Measurements from ENCODE around the gene QRFP.
A peak's percentile ranks its signal among the peaks of the same experiment; 100 is the strongest.

QRFP gene

GRCh38 chr9:130897848-130898551 is 1.4 kb upstream of the QRFP start:
- H2AK5ac ChIP-seq (ENCODE audit: low read depth, low read length): peak overlapping the region; percentile 63
- H3K9me3 ChIP-seq (replicated peaks in 1 of 2; ENCODE audit: control insufficient read depth in 2 of 2, insufficient read depth in 1 of 2, low read depth in 1 of 2, low read length in 2 of 2): no peaks in the 10 kb centered on the region
- peaks cover 5 to 14% of the 10 kb centered on the region in 2 donors for H3K36me3 ChIP-seq (replicated peaks in 1 of 2; ENCODE audit: control insufficient read depth in 2 of 2, insufficient read depth in 2 of 2, low read length in 2 of 2)
- H3K79me1 ChIP-seq (ENCODE audit: low read depth, low read length): peaks cover 2% of the 10 kb centered on the region
- no peak overlapping the region for H2BK120ac ChIP-seq (ENCODE audit: low read depth, low read length)
- H2BK5ac ChIP-seq (ENCODE audit: low read length): no peak overlapping the region
- no peak overlapping the region for H3K9ac ChIP-seq (ENCODE audit: low read depth, low read length, poor library complexity)
- H2BK12ac ChIP-seq (ENCODE audit: low read length): peak overlapping the region; percentile 16
- peak overlapping the region; percentile 64 for H3K18ac ChIP-seq (ENCODE audit: low read length)
- WGBS, 2 donors (ENCODE audit: extremely low coverage in 2 of 2, insufficient read length in 2 of 2, insufficient replicate concordance in 1 of 2): no CpG with 5 or more reads among the region's 29 CpGs
- H3K14ac ChIP-seq (ENCODE audit: low read length): peak overlapping the region; percentile 94
- H3K27me3 ChIP-seq (ENCODE audit: control insufficient read depth in 3 of 3, insufficient read depth in 3 of 3, low read depth in 1 of 3, low read length in 3 of 3): peaks cover 0 to 33% (median 0%) of the 10 kb centered on the region in 3 experiments
- H3K4me1 ChIP-seq (ENCODE audit: control insufficient read depth in 2 of 2, insufficient read depth in 1 of 2, low read depth in 1 of 2, low read length in 2 of 2): peaks cover 7 to 8% of the 10 kb centered on the region in 2 donors
- no peak for DNase-seq (ENCODE audit: low spot score)
- H2BK15ac ChIP-seq (ENCODE audit: low read length): no peak overlapping the region
- H3K4me2 ChIP-seq (ENCODE audit: insufficient read depth, low read length, poor library complexity, severe bottlenecking): no peak overlapping the region
- no peak overlapping the region for H3K27ac ChIP-seq (replicated peaks; ENCODE audit: low read length)
- no peak overlapping the region for H2AFZ ChIP-seq (ENCODE audit: low read length)
- H4K8ac ChIP-seq (ENCODE audit: low read depth, low read length): peak overlapping the region; percentile 43
- H4K91ac ChIP-seq (ENCODE audit: low read depth, low read length, poor library complexity): no peak overlapping the region
- no peak overlapping the region for H3K4ac ChIP-seq (ENCODE audit: low read length)
- no peak overlapping the region for H3K4me3 ChIP-seq (ENCODE audit: low read length in 2 of 2)
- H3K23ac ChIP-seq (ENCODE audit: low read depth, low read length, poor library complexity): peak overlapping the region; percentile 97

GRCh38 chr9:130897105-130897751 is 616 bp upstream of the QRFP start:
- no peaks in the 10 kb centered on the region for H3K9me3 ChIP-seq (replicated peaks in 1 of 2; ENCODE audit: control insufficient read depth in 2 of 2, insufficient read depth in 1 of 2, low read depth in 1 of 2, low read length in 2 of 2)
- peak overlapping the region; percentile 97 for H3K23ac ChIP-seq (ENCODE audit: low read depth, low read length, poor library complexity)
- peaks cover 2% of the 10 kb centered on the region for H3K79me1 ChIP-seq (ENCODE audit: low read depth, low read length)
- no peak overlapping the region for H2BK15ac ChIP-seq (ENCODE audit: low read length)
- H4K91ac ChIP-seq (ENCODE audit: low read depth, low read length, poor library complexity): no peak overlapping the region
- H2BK5ac ChIP-seq (ENCODE audit: low read length): no peak overlapping the region
- no peak overlapping the region for H3K4me3 ChIP-seq (ENCODE audit: low read length in 2 of 2)
- no peak for DNase-seq (ENCODE audit: low spot score)
- peak overlapping the region; percentile 57 for H3K18ac ChIP-seq (ENCODE audit: low read length)
- H2AFZ ChIP-seq (ENCODE audit: low read length): no peak overlapping the region
- H4K8ac ChIP-seq (ENCODE audit: low read depth, low read length): no peak overlapping the region
- H3K9ac ChIP-seq (ENCODE audit: low read depth, low read length, poor library complexity): no peak overlapping the region
- no peak overlapping the region for H3K4ac ChIP-seq (ENCODE audit: low read length)
- H2AK5ac ChIP-seq (ENCODE audit: low read depth, low read length): peak overlapping the region; percentile 70
- H3K36me3 ChIP-seq (replicated peaks in 1 of 2; ENCODE audit: control insufficient read depth in 2 of 2, insufficient read depth in 2 of 2, low read length in 2 of 2): peaks cover 5 to 21% of the 10 kb centered on the region in 2 donors
- H3K4me1 ChIP-seq (ENCODE audit: control insufficient read depth in 2 of 2, insufficient read depth in 1 of 2, low read depth in 1 of 2, low read length in 2 of 2): peaks cover 8 to 10% of the 10 kb centered on the region in 2 donors
- H3K14ac ChIP-seq (ENCODE audit: low read length): no peak overlapping the region
- no peak overlapping the region for H2BK12ac ChIP-seq (ENCODE audit: low read length)
- H3K27me3 ChIP-seq (ENCODE audit: control insufficient read depth in 3 of 3, insufficient read depth in 3 of 3, low read depth in 1 of 3, low read length in 3 of 3): peaks cover 0 to 25% (median 0%) of the 10 kb centered on the region in 3 experiments
- no CpG with 5 or more reads among the region's 16 CpGs for WGBS, 2 donors (ENCODE audit: extremely low coverage in 2 of 2, insufficient read length in 2 of 2, insufficient replicate concordance in 1 of 2)
- H3K4me2 ChIP-seq (ENCODE audit: insufficient read depth, low read length, poor library complexity, severe bottlenecking): no peak overlapping the region
- H3K27ac ChIP-seq (replicated peaks; ENCODE audit: low read length): no peak overlapping the region
- no peak overlapping the region for H2BK120ac ChIP-seq (ENCODE audit: low read depth, low read length)

GRCh38 chr9:130895481-130896232 is 955 bp downstream of the QRFP start:
- no peak for DNase-seq (ENCODE audit: low spot score)
- Histone ChIP-seq H3K14ac (ENCODE audit: low read length) (peak overlapping the region; percentile 94), H2AK5ac (ENCODE audit: low read depth, low read length) (peak overlapping the region; percentile 91), H4K91ac (ENCODE audit: low read depth, low read length, poor library complexity) (no peak overlapping the region), H3K27me3 (ENCODE audit: control insufficient read depth in 3 of 3, insufficient read depth in 3 of 3, low read depth in 1 of 3, low read length in 3 of 3) (peaks cover 0 to 11% (median 0%) of the 10 kb centered on the region in 3 experiments), H3K27ac (replicated peaks; ENCODE audit: low read length) (no peak overlapping the region), H2BK12ac (ENCODE audit: low read length) (no peak overlapping the region), H3K79me1 (ENCODE audit: low read depth, low read length) (peaks cover 4% of the 10 kb centered on the region), H3K4ac (ENCODE audit: low read length) (no peak overlapping the region), H2BK15ac (ENCODE audit: low read length) (peak overlapping the region; percentile 69), H3K9me3 (replicated peaks in 1 of 2; ENCODE audit: control insufficient read depth in 2 of 2, insufficient read depth in 1 of 2, low read depth in 1 of 2, low read length in 2 of 2) (no peaks in the 10 kb centered on the region), H3K4me2 (ENCODE audit: insufficient read depth, low read length, poor library complexity, severe bottlenecking) (no peak overlapping the region), H3K4me3 (ENCODE audit: low read length in 2 of 2) (peak overlapping the region in 1 of 2 donors; percentile 22), H3K23ac (ENCODE audit: low read depth, low read length, poor library complexity) (peak overlapping the region; percentile 97), H2BK5ac (ENCODE audit: low read length) (no peak overlapping the region), H3K9ac (ENCODE audit: low read depth, low read length, poor library complexity) (peak overlapping the region; percentile 78), H3K4me1 (ENCODE audit: control insufficient read depth in 2 of 2, insufficient read depth in 1 of 2, low read depth in 1 of 2, low read length in 2 of 2) (peaks cover 14 to 21% of the 10 kb centered on the region in 2 donors), H4K8ac (ENCODE audit: low read depth, low read length) (no peak overlapping the region), H2AFZ (ENCODE audit: low read length) (no peak overlapping the region), H3K18ac (ENCODE audit: low read length) (peak overlapping the region; percentile 65), H3K36me3 (replicated peaks in 1 of 2; ENCODE audit: control insufficient read depth in 2 of 2, insufficient read depth in 2 of 2, low read length in 2 of 2) (peaks cover 6 to 36% of the 10 kb centered on the region in 2 donors), H2BK120ac (ENCODE audit: low read depth, low read length) (peak overlapping the region; percentile 82)
- no CpG with 5 or more reads among the region's 24 CpGs for WGBS, 2 donors (ENCODE audit: extremely low coverage in 2 of 2, insufficient read length in 2 of 2, insufficient replicate concordance in 1 of 2)
